ENCODE data around the gene CCDC3.

Gene CCDC3

DNA sequence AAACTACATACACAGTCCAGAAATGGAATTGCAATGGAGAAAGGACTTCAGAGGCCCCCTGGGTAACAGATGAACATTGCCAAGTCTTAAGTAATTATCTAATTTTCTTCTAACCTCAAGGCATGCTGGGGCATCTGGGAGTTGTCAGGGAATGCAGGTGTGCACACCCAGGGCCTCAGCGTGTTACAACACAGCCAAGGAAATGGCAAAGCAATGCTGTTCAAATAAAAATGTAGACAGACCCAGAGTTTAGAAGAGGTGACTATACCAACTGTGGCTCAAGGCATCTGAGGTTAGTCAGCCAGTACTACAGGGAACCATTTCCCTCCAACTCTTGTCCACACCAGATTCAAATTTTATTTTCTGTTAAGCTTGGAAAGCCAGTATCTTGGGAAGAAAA lies 73.6 kb downstream of the CCDC3 start:
- TF ChIP-seq CTCF (IDR thresholded peaks at IDR 0.05), result no peak
- TF ChIP-seq ZFX (IDR thresholded peaks at IDR 0.05; ENCODE audit: borderline replicate concordance), result no peak
- H3K27ac ChIP-seq, result no peak overlapping the region

DNA sequence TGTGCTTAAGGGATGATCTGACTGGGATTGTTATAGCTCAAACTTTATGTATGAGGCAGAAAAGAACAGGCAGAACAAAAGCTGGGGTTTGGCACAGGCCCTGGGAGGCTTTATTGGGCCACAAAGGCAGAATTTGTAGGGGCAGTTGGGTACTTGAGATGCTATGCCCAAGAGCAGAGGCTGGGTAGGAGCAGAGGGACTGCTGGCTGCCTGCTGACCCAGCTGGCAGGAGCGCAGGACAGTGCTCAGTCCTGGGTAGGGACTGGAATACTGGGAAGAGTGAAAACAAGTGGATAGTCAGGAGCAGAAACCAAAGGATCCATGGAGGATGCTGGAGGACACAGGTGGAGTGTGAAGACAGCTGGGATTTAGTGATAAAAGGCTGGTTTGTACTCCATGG lies 75.7 kb downstream of the CCDC3 start:
- H3K27ac ChIP-seq, result no peak overlapping the region
- TF ChIP-seq CTCF (IDR thresholded peaks at IDR 0.05), result no peak
- no peak for TF ChIP-seq ZFX (IDR thresholded peaks at IDR 0.05; ENCODE audit: borderline replicate concordance)

- H3K27ac ChIP-seq, result no peak overlapping the region
- TF ChIP-seq ZFX (IDR thresholded peaks at IDR 0.05; ENCODE audit: borderline replicate concordance) (no peak), CTCF (IDR thresholded peaks at IDR 0.05) (no peak)
These were observed 76.6 kb downstream of the CCDC3 start for GRCh38 chr10:12924911-12925310.

DNA sequence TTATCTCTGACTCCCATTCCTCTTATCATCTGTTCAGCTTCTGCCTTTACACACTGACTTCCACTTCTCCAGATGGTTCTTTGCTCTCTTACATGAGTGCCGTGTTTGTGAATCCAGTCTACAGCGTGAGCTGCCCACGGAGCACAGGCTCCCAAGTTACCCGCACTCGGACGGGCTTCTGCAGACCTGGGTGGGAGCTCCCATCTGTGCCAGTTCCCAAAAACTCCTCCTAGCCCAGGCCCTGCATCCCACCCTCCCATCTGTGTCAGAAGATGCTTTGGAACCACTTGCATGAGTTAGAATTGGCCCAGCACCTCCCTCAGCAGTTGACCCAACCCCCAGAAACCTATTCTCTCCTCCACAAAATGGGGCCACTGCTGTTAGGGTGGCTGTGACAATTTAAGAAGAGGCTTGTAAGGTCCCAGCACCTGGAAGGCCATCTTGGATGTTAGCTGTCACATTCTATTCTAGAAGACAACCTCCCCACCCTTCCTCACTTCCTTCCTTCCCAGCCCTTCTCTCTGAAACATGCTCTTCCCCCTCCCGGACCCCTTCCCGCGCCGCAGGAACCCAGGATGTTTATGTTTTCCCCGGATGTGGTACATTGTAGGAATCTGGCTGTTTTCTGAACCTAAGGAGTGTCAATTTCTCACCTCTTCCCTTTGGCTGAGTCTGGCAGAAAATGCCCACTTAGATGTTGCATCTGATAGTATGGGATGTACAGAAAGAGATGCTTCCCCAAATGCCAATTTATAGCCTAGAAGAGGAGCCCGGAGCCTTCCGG lies 79.2 kb downstream of the CCDC3 start:
- no peak overlapping the region for H3K27ac ChIP-seq
- no peak for TF ChIP-seq ZFX (IDR thresholded peaks at IDR 0.05; ENCODE audit: borderline replicate concordance)
- no peak for TF ChIP-seq CTCF (IDR thresholded peaks at IDR 0.05)

- TF ChIP-seq CTCF (IDR thresholded peaks at IDR 0.05) (no peak), ZFX (IDR thresholded peaks at IDR 0.05; ENCODE audit: borderline replicate concordance) (no peak)
- no peak overlapping the region for H3K27ac ChIP-seq
These were observed 80.3 kb downstream of the CCDC3 start for GRCh38 chr10:12921163-12921562.

DNA sequence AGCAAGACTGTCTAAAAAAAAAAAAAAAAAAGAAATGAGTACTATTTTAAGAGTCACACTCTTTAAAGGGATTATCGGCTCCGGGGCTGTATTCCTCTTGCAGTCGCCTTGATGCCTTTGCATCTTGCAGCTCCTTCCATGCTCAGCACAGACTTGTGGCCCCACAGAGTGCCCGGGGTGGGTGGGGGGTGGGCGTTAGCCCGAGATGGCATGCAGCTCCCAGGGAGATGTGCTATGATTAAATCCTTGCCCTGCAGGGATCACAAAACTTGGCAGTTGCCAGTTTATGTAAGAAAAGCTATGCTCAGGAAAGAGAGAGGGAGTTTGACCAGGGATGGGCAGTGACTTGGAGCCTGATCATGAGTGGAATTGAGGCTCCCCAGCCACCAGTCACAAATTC lies 81.9 kb downstream of the CCDC3 start:
- H3K27ac ChIP-seq, result no peak overlapping the region
- TF ChIP-seq CTCF (IDR thresholded peaks at IDR 0.05), result no peak
- TF ChIP-seq ZFX (IDR thresholded peaks at IDR 0.05; ENCODE audit: borderline replicate concordance), result no peak

GRCh38 chr10:12916587-12916986 lies 84.9 kb downstream of the CCDC3 start:
- H3K27ac ChIP-seq, result no peak overlapping the region
- TF ChIP-seq ZFX (IDR thresholded peaks at IDR 0.05; ENCODE audit: borderline replicate concordance) (no peak), CTCF (IDR thresholded peaks at IDR 0.05) (no peak)
